Thymus (tissue), 11 donors: ENCODE measurements around the gene FOXF2. TPM values are rescaled to one million over a fixed set of nuclear protein-coding genes. Genes with fewer than 3 reads are reported as not detected.

Experiments used
- DNase-seq, 9 donors: peaks; one replicate each; pipeline ENCODE4 v3.0.0-alpha.2; 2013; ENCODE audit warnings: low spot score in 9 of 9, low read depth in 6 of 9, missing footprints in 1 of 9
- H3K27ac ChIP-seq, 2 donors: one replicate each; pipeline ENCODE4 v1.5.1; 2013; ENCODE audit warnings: control low read depth in 1 of 2, low read depth in 1 of 2, low read length in 1 of 2, mild to moderate bottlenecking in 1 of 2, moderate library complexity in 1 of 2
- H3K27me3 ChIP-seq, 2 donors: one replicate each; pipeline ENCODE4 v1.5.1; 2013; ENCODE audit warnings: low read length in 1 of 2; ENCODE audit not compliant: control insufficient read depth in 2 of 2, insufficient read depth in 1 of 2
- H3K36me3 ChIP-seq, 2 donors: one replicate each; pipeline ENCODE4 v1.5.1; 2013; ENCODE audit warnings: low read length in 1 of 2, mild to moderate bottlenecking in 1 of 2, moderate library complexity in 1 of 2; ENCODE audit not compliant: control insufficient read depth in 2 of 2, insufficient read depth in 2 of 2
- H3K4me1 ChIP-seq, 2 donors: one replicate each; pipeline ENCODE4 v1.5.1; 2013; ENCODE audit warnings: low read length in 2 of 2; ENCODE audit not compliant: control insufficient read depth in 2 of 2, insufficient read depth in 2 of 2
- H3K4me3 ChIP-seq, 2 donors: one replicate each; pipeline ENCODE4 v1.5.1; 2013; ENCODE audit warnings: low read length in 2 of 2, control low read depth in 1 of 2, mild to moderate bottlenecking in 1 of 2
- H3K9me3 ChIP-seq, 2 donors: one replicate each; pipeline ENCODE4 v1.5.1; 2013; ENCODE audit warnings: low read length in 1 of 2, mild to moderate bottlenecking in 1 of 2; ENCODE audit not compliant: control insufficient read depth in 2 of 2, insufficient read depth in 1 of 2
- WGBS: extraction: QIAGEN DNeasy Blood & Tissue Kit; methylation state at CpG from one replicate; pipeline ENCODE4 v1.1.7; 2013; 5-methylcytosine and 5-hydroxymethylcytosine counted together
- polyA plus RNA-seq: library from polyadenylated mRNA; stranded (reverse); fragments of 200-250 nt; gene quantifications from one replicate; pipeline ENCODE4 v1.2.3, GENCODE V29; 2013
- total RNA-seq: library from RNA; stranded (reverse); fragments of 120-200 nt; gene quantifications from one replicate; pipeline ENCODE4 v1.2.4, GENCODE V29; 2013
- donor health status: healthy.

Gene FOXF2
- total and polyA plus RNA-seq, 2 donors = 0.30 TPM; not detected in 1

DNA sequence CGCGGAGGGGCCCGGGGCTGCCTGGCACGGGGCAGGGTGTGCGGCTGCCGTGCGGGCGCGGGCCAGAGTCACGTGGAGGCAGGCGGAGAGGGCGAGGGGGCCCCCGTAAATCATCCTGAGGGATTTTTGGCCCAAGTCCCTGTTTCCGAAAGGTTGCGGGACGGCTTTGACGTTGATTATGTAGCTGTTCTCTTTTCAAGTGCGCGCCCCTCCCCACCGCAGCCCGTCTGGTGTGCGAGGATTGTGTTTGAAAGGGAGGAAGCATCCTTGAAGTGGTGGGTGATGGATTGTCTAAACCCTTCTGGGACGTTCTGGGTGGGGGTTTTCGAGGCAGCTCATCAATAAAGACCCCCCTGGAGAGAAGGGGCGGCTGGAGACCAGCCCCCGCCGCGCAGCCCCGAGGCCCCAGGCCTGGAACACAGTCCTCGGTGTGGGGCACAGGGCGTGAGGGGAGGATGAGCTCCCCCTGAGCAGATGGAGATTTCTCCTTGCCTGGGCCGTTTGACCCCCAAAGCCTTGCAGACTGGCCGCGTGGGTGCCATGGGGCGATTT is 7.0 kb upstream of the FOXF2 start:
- Histone ChIP-seq H3K36me3 (no peaks in the 10 kb centered on the region), H3K27ac (no peak overlapping the region), H3K4me3 (peak overlapping the region in 1 of 2 donors; percentile 1), H3K9me3 (peaks cover 3 to 18% of the 10 kb centered on the region in 2 donors), H3K27me3 (peaks cover 98 to 99% of the 10 kb centered on the region in 2 donors), H3K4me1 (no peaks in the 10 kb centered on the region)
- WGBS = 5% methylated on average over 35 of the region's 35 CpGs
- no peak for DNase-seq

DNA sequence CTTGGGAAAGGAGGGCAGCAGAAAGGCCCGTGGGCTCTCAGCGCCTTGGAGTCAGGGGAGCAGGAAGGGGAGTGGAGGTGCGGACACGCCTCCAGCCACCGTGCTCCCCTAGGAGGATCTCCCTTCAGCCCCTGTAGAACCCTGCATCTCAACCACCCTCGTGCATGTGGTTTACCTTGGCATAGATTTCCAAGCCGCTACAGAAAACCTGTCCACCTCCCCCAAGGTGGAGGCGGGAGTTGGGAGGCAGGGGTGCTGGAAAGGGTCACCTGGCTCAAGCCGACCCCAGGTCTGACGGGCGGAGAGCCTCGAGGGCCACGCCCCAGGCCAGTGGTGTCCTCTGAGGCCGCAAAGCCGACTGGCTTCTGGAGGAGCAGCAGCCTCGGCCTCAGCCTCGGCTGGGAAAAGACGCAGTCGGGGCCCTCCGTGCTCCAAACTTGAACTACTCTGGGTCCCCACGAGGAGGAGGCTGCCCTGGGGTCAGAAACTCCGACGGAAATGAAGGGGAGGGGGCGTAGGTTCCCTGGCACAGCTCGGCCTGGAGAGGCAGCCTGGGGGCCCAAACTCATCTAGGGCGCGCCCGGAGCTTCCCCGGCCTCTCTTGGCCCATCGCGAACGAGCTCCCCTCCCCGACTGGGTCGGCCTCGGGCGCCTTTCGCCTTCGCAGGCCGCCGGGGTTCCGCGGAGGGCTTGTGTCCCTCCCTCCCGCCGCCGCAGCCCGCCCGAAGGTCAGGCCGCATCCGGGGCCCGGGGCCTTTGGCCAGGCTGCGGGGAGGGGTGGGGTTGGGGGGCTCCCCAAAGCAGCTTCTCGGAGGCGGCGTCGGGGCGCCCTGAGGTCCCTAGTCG is 6.3 kb upstream of the FOXF2 start:
- Histone ChIP-seq H3K27ac (no peak overlapping the region), H3K9me3 (peaks cover 3 to 18% of the 10 kb centered on the region in 2 donors), H3K4me3 (no peak overlapping the region), H3K4me1 (no peaks in the 10 kb centered on the region), H3K36me3 (no peaks in the 10 kb centered on the region), H3K27me3 (peaks cover 94 to 99% of the 10 kb centered on the region in 2 donors)
- DNase-seq = no peak
- 4% methylated on average over 57 of the region's 57 CpGs for WGBS

DNA sequence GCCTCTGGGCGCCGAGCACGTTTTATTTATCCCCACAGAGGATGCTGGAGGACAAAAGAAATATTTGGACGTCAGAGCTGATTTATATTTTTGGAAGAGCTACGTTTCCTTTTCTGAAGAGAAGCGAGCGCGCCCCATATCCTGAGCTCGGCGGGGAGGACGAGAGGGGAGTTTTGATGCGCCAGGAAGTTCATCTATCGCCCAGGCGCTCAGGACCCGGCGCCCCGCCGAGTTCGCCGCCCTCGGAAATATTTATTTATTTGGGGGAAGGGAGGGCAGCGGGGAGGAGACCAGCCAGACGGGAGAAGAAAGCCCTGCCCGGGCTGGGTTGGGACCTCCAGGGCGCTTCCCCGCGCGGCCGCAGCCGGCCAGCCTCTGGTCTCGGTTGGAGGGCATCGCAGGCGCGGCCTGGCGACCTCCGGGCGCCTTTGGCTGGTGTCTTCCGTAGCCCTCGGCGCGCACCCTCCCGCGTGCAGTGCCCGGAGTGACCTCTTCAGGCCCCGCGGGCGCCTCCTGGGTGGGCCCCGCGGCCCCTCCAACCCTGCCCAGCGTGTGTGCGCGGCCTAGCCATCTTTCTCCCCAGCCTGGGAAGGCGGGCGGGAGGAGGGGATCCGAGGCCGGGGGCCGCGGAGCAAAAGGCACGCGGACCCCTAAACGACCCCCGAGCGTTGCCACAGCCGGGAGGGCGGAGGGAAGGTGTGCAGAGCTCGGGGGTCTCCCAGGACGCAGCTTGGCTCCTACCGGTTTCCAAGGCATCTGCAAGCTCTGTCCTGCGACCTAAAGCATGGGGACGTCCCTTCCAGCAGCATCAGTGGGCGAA is 5.4 kb upstream of the FOXF2 start:
- Histone ChIP-seq H3K9me3 (peaks cover 0 to 20% of the 10 kb centered on the region in 2 donors), H3K27me3 (peaks cover 94 to 99% of the 10 kb centered on the region in 2 donors), H3K4me1 (no peaks in the 10 kb centered on the region), H3K4me3 (no peak overlapping the region), H3K36me3 (no peaks in the 10 kb centered on the region), H3K27ac (no peak overlapping the region)
- WGBS = 6% methylated on average over 71 of the region's 71 CpGs
- no peak for DNase-seq

DNA sequence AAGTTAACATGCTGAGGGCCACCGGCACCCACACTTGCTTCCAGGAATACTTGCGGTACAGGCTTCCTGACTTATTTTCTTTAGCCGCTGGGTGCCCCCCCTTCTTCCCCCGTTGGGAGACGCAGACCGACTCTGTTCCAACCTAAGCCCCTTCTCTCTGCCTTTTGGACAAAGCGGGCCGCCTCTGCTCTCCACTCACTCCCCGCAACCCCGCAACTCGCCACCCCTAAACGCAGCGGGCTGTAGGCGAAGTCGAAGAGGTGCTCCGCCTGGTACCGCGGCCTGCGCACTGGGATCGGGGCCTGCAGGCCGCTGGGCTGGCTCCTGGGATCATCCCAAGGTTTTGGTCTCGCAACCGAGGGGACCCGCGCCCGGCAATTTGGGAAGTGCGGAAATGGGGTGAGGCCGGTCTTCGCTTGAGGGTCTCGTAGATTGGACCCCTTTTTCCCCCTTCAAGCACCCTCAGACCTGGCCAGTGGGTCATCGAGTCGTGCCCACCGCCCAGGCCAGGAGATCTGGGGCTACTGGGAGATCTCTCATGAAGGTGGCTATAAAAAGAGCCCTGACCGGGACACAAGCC is 4.7 kb upstream of the FOXF2 start:
- H3K4me3 ChIP-seq = no peak overlapping the region
- 12% methylated on average over 34 of the region's 34 CpGs for WGBS
- H3K36me3 ChIP-seq = no peaks in the 10 kb centered on the region
- no peak for DNase-seq
- peaks cover 94 to 97% of the 10 kb centered on the region in 2 donors for H3K27me3 ChIP-seq
- H3K9me3 ChIP-seq = peaks cover 0 to 20% of the 10 kb centered on the region in 2 donors
- no peaks in the 10 kb centered on the region for H3K4me1 ChIP-seq
- no peak overlapping the region for H3K27ac ChIP-seq

DNA sequence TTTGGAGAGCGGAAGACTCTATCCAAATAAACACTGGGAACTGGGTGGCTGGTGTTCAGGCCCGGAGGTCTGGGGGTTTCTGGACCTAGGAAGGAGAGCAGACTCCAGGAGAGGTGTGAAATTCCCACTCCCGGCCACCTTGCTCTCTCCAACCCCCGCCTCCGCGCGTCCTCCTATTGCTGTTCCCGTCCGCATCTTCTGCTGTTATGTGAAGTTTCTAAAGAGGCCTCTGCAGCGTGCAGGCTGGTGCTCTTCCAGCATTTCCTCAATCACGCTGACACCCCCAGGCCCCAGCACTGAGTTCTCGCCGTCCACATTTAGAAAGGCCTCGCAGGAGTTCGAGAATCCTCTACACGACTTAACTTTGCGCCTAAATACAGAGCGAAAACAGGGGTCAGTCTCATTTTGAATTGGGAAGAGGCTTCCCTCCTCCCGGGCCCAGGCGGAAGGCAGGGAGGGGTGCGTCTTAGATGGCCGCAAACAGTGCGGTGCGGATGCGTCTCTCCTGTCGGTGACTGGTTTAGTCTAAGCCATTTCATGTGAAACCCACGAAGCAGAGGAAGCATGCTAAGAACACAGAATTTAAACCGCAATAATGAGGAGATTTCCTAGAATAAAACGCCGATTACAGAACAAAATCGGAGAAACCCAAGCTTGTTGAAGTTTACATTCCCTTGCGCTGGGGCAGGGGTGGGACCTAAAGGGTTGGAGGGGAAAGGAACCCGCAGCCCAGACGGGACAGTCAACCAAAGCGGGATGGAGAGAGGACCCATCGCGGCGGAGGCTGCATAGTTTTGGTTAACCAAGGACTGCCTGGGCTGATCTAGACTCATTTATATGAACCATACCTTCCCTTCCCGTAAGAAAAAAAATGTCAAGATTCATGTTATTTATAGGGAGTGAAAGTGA is 4.0 kb upstream of the FOXF2 start:
- DNase-seq = no peak
- Histone ChIP-seq H3K27me3 (peaks cover 95 to 96% of the 10 kb centered on the region in 2 donors), H3K36me3 (no peaks in the 10 kb centered on the region), H3K4me1 (no peaks in the 10 kb centered on the region), H3K9me3 (peaks cover 0 to 20% of the 10 kb centered on the region in 2 donors), H3K4me3 (no peak overlapping the region), H3K27ac (no peak overlapping the region)
- WGBS = 8% methylated on average over 39 of the region's 39 CpGs

DNA sequence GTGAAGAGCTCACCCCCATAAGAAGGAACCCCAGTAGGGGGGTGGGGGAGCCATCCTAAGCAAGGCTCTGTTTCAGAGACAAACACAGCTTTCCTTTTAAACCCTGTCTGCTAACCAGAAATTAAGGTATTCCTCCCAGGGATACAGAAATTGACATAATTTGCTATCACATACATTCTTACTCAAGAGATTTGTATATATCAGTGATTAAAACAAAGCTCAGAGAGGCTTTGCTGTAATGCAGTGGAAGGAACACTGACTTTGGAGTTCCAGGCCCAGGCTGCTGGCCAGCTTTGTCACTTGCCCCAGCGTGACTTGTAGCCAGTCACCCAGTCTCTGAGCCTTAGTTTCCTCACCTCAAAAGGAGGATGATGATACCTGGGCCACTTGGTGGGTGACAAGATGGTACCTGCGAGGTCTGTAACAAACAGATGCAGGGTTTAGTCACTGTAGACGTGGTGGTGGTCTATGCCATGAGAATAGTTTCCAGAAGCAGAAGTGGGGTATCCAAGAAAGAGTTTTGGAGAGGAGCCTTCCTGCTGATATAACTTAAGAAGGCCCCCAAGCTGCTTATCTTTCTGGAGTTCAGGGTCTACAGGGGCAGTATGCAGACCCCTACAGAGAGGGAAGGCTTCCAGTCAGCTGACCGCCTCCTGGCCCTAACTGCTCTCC is 3.2 kb upstream of the FOXF2 start:
- peaks cover 95 to 96% of the 10 kb centered on the region in 2 donors for H3K27me3 ChIP-seq
- H3K27ac ChIP-seq = no peak overlapping the region
- DNase-seq = no peak
- WGBS = 62% methylated on average over 4 of the region's 4 CpGs
- peaks cover 0 to 20% of the 10 kb centered on the region in 2 donors for H3K9me3 ChIP-seq
- no peaks in the 10 kb centered on the region for H3K4me1 ChIP-seq
- no peaks in the 10 kb centered on the region for H3K36me3 ChIP-seq
- no peak overlapping the region for H3K4me3 ChIP-seq

DNA sequence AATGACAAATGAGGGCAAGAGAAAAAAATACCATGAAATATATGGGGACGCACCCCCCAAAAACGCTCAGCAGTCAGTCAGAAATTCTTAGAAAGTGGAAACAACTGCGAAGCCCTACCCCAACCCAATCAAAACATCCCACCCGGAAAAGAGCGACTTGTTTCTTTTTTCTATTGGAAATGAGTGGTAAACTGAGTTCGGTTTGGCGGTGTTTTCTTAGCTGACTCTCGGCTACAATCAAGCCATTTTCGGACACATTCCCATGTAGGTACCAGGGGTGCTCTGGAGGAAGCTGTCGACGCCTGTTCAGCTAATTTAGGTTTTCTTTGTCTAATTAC is 1.9 kb upstream of the FOXF2 start:
- Histone ChIP-seq H3K4me1 (no peaks in the 10 kb centered on the region), H3K9me3 (peaks cover 0 to 20% of the 10 kb centered on the region in 2 donors), H3K36me3 (no peaks in the 10 kb centered on the region), H3K27ac (no peak overlapping the region), H3K27me3 (peaks cover 96% of the 10 kb centered on the region in 2 donors), H3K4me3 (no peak overlapping the region)
- no peak for DNase-seq
- WGBS = 12% methylated on average over 11 of the region's 11 CpGs
